T-cell (primary cell): ENCODE measurements around the gene ACKR2. TPM values are rescaled to one million over a fixed set of nuclear protein-coding genes. Genes with fewer than 3 reads are reported as not detected.

Experiments used
- ATAC-seq, 4 experiments: fragments of 200-7000 bp in 3 of 4; fragments of 150-1000 bp in 1 of 4; cut with Tn5 transposase; replicated peaks in 1 of 4; 1 replicate in 3 of 4; 2 replicates in 1 of 4; pipeline ENCODE4 v1.10.0; 2021; ENCODE audit warnings: moderate library complexity in 3 of 4, mild to moderate bottlenecking in 2 of 4, moderate number of reproducible peaks in 1 of 4
- CTCF ChIA-PET, 2 donors: fragments of 300-600 bp; sonication (Branson Sonifier 250); formaldehyde crosslinking; loops; one replicate each; lab custom pipeline; 2022; ENCODE audit warnings: antibody characterized with exemption in 2 of 2; lab: Charles Lee
- POLR2A ChIA-PET, 2 donors: fragments of 300-600 bp; sonication (Branson Sonifier 250); formaldehyde crosslinking; loops; one replicate each; lab custom pipeline; 2022; ENCODE audit warnings: antibody characterized with exemption in 2 of 2; lab: Charles Lee
- DNase-seq, 35 experiments: peaks; one replicate each; pipeline versions ENCODE4 v3.0.0 to v3.0.0-alpha.2; 2013 to 2023
- H3K27ac ChIP-seq: one replicate; pipeline ENCODE4 v1.5.1; 2013; ENCODE audit warnings: low read length
- H3K27me3 ChIP-seq, 2 experiments: replicated peaks in 1 of 2; 1 replicate in 1 of 2; 2 replicates in 1 of 2; pipeline versions ENCODE4 v1.6.1 to v1.7.0; 2013; ENCODE audit warnings: low read length in 1 of 2, mixed read lengths in 1 of 2; ENCODE audit not compliant: control insufficient read depth in 2 of 2, insufficient read depth in 2 of 2; ENCODE audit errors: extremely low read depth in 1 of 2
- H3K36me3 ChIP-seq, 2 donors: 1 replicate in 1 of 2; 2 replicates in 1 of 2; pipeline versions ENCODE4 v1.6.1 to v1.7.0; 2013; ENCODE audit warnings: low read length in 1 of 2; ENCODE audit not compliant: control insufficient read depth in 2 of 2, insufficient read depth in 1 of 2; ENCODE audit errors: extremely low read depth in 1 of 2
- H3K4me1 ChIP-seq, 2 experiments: 1 replicate in 1 of 2; 2 replicates in 1 of 2; pipeline versions ENCODE4 v1.6.1 to v1.7.0; 2013; ENCODE audit warnings: low read length in 2 of 2, mixed read lengths in 1 of 2; ENCODE audit not compliant: insufficient read depth in 2 of 2, control insufficient read depth in 1 of 2; ENCODE audit errors: extremely low read depth in 1 of 2
- H3K4me3 ChIP-seq, 2 donors: 1 replicate in 1 of 2; 2 replicates in 1 of 2; pipeline versions ENCODE4 v1.5.1 to v1.7.0; 2013; ENCODE audit warnings: mild to moderate bottlenecking in 2 of 2, low read length in 1 of 2, moderate library complexity in 1 of 2; ENCODE audit not compliant: control insufficient read depth in 1 of 2; ENCODE audit errors: extremely low read depth in 1 of 2
- H3K9me3 ChIP-seq: 2 replicates; pipeline ENCODE4 v1.7.0; 2013
- H3K27ac Mint-ChIP-seq, 2 donors: one replicate each; pipeline ENCODE4 v1.8.0; 2020 to 2021; ENCODE audit warnings: mild to moderate bottlenecking in 2 of 2, mixed read lengths in 2 of 2
- H3K27me3 Mint-ChIP-seq, 2 donors: one replicate each; pipeline ENCODE4 v1.8.0; 2021 to 2022; ENCODE audit warnings: mixed read lengths in 2 of 2
- H3K36me3 Mint-ChIP-seq: one replicate; pipeline ENCODE4 v1.8.0; 2021; ENCODE audit warnings: mixed read lengths
- H3K4me1 Mint-ChIP-seq, 3 donors: one replicate each; pipeline ENCODE4 v1.8.0; 2020 to 2022; ENCODE audit warnings: mixed read lengths in 3 of 3, mild to moderate bottlenecking in 1 of 3
- H3K4me3 Mint-ChIP-seq, 3 donors: one replicate each; pipeline ENCODE4 v1.8.0; 2020 to 2022; ENCODE audit warnings: mild to moderate bottlenecking in 3 of 3, mixed read lengths in 3 of 3, moderate library complexity in 3 of 3
- H3K9me3 Mint-ChIP-seq, 3 donors: one replicate each; pipeline ENCODE4 v1.8.0; 2020 to 2022; ENCODE audit warnings: mixed read lengths in 3 of 3
- WGBS: methylation state at CpG from one replicate; pipeline ENCODE4 v1.1.5; 2013; ENCODE audit warnings: missing lambda C conversion rate; ENCODE audit not compliant: insufficient coverage; 5-methylcytosine and 5-hydroxymethylcytosine counted together
- total RNA-seq, 35 experiments: library from RNA in 6 of 35; stranded (reverse) in 6 of 35; fragments of 120-200 nt in 1 of 35; gene quantifications; one replicate each; pipeline versions ENCODE4 v1.2.1 to v1.2.4 and lab custom pipeline; 2013 to 2026

The ACKR2 gene
- total RNA-seq, 5 donors from 2014 or later (not counting 1 experiment from before 2014, with no cell fraction given) = 0.20 to 1.2 (median 0.80) TPM; not detected in 1

DNA sequence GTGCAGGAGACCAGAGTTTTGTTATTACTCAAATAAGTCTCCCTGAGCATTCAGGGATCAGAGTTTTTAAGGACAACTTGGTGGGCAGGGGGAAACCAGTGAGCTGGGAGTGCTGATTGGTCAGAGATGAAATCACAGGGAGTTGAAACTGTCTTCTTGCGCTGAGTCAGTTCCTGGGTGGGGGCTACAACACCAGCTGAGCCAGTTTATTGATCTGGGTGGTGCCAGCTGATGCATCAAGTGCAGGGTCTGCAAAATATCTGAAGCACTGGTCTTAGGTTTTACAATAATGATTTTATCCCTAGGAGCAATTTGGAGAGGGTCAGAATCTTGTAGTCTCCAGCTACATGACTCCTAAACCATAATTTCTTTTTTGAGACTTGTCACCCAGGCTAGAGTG lies 82.9 kb downstream of the ACKR2 start:
- H3K9me3 Mint-ChIP-seq = no peaks in the 10 kb centered on the region
- WGBS = 50% methylated on average over 1 of the region's 1 CpG
- no peak for ATAC-seq
- Histone ChIP-seq H3K27me3 (peaks cover 0 to 4% of the 10 kb centered on the region in 2 experiments), H3K27ac (no peak overlapping the region), H3K4me3 (no peak overlapping the region), H3K36me3 (no peaks in the 10 kb centered on the region), H3K9me3 (no peaks in the 10 kb centered on the region), H3K4me1 (no peaks in the 10 kb centered on the region)
- ChIA-PET POLR2A (no interaction called here), CTCF (no interaction called here)
- H3K27me3 Mint-ChIP-seq = peaks cover 11 to 21% of the 10 kb centered on the region in 2 donors
- H3K4me3 Mint-ChIP-seq = no peak overlapping the region
- DNase-seq = no peak
- H3K4me1 Mint-ChIP-seq = no peaks in the 10 kb centered on the region
- no peaks in the 10 kb centered on the region for H3K36me3 Mint-ChIP-seq
- H3K27ac Mint-ChIP-seq = no peak overlapping the region

DNA sequence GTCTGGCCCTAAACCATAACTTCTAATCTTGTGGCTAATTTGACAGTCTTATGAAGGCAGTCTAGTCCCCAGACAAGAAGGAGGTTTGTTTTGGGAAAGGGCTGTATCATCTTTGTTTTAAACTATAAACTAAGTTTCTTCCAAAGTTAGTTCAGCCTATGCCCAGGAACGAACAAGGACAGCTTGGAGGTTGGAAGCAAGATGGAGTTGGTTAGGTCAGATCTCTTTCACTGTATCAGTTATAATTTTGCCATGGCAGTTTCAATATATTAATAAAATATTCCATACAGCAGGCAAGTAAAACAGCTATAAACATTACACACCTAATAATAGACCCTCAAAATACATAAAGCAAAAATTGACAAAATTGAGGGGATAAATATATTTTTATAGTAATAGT lies 83.6 kb downstream of the ACKR2 start:
- Histone ChIP-seq H3K27me3 (peaks cover 0 to 4% of the 10 kb centered on the region in 2 experiments), H3K4me1 (no peaks in the 10 kb centered on the region), H3K4me3 (no peak overlapping the region), H3K36me3 (no peaks in the 10 kb centered on the region), H3K27ac (no peak overlapping the region), H3K9me3 (no peaks in the 10 kb centered on the region)
- no CpG with 5 or more reads among the region's 1 CpG for WGBS
- Mint-ChIP-seq H3K9me3 (no peaks in the 10 kb centered on the region), H3K36me3 (no peaks in the 10 kb centered on the region), H3K27ac (no peak overlapping the region), H3K4me3 (no peak overlapping the region), H3K27me3 (peaks cover 7 to 18% of the 10 kb centered on the region in 2 donors), H3K4me1 (no peaks in the 10 kb centered on the region)
- ChIA-PET POLR2A (no interaction called here), CTCF (interaction anchor here in 1 of 2 donors (1.4 kb wide), 1 partner anchor 13 kb away, joined by 3 read pairs; no protein-coding TSS in a partner anchor)
- DNase-seq (no peak), ATAC-seq (no peak)

DNA sequence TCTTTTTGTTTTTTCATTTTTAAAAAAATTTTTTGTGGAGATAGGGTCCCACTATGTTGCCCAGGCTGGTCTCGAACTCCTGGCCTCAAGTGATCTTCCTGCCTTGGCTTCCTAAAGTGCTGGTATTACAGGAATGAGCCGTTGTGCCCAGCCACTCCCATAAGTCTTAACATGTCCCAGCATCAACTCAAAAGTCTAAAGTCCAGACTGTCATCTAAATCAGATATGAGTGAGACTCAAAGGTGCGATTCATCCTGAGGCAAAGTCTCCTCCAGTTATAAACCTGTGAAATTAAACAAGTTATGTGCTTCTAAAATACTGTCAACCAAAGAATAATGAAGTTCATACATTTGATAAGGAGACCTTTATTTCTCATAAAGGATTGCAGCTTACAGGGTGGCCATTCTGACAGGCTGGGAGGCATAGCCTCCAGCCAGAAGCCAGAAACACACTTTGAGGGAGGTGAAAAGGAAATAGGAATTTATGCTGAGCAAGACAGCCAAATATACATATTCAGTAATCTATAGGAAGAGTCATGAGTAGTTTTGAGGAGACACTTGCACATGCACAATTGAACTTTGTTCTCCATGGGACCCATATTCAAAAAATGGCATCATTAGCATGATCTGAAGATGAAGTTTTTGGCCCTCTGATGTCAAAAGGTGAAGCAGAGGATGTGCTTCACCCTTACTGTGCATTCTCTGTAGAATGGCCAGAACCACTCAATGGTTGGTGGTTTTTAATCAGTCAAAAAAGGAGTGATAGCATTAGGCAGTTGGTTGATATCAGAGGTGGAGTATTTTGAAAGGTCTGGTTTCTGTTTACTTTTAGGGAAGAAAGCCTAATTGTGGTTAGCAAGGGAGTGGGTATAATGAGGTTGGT lies 85.7 kb downstream of the ACKR2 start:
- Histone ChIP-seq H3K9me3 (no peaks in the 10 kb centered on the region), H3K36me3 (no peaks in the 10 kb centered on the region), H3K27me3 (peaks cover 0 to 4% of the 10 kb centered on the region in 2 experiments), H3K4me3 (no peak overlapping the region), H3K27ac (no peak overlapping the region), H3K4me1 (no peaks in the 10 kb centered on the region)
- CTCF ChIA-PET = no interaction called here
- Mint-ChIP-seq H3K4me3 (no peak overlapping the region), H3K27me3 (peaks cover 2 to 5% of the 10 kb centered on the region in 2 donors), H3K27ac (no peak overlapping the region), H3K4me1 (no peaks in the 10 kb centered on the region), H3K36me3 (no peaks in the 10 kb centered on the region), H3K9me3 (no peaks in the 10 kb centered on the region)
- POLR2A ChIA-PET = interaction anchor here in 1 of 2 donors (0.7 kb wide), 1 partner anchor 166 kb away, joined by 5 read pairs; no protein-coding TSS in a partner anchor
- DNase-seq = no peak
- 100% methylated on average over 1 of the region's 3 CpGs for WGBS
- ATAC-seq = no peak

DNA sequence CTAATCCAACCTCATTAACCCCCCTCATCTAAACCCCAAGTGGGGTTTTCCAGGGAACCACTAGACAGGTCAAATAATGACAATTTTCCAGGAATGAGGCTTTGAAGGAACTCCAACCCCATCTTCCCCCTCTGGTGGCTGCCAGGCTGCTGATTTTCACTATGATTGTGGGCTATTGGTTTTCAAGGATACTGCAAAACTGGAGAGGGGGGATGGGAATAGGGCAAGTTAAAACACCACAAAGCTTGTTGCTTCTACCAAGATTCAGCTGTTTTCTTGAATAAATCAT lies 86.3 kb downstream of the ACKR2 start:
- H3K9me3 Mint-ChIP-seq = no peaks in the 10 kb centered on the region
- no peaks in the 10 kb centered on the region for H3K36me3 ChIP-seq
- no peak for DNase-seq
- no peak for ATAC-seq
- ChIA-PET POLR2A (no interaction called here), CTCF (no interaction called here)
- no peak overlapping the region for H3K27ac Mint-ChIP-seq
- H3K4me1 Mint-ChIP-seq = no peaks in the 10 kb centered on the region
- no peak overlapping the region for H3K4me3 ChIP-seq
- peaks cover 0 to 5% of the 10 kb centered on the region in 2 donors for H3K27me3 Mint-ChIP-seq
- no peaks in the 10 kb centered on the region for H3K36me3 Mint-ChIP-seq
- no peak overlapping the region for H3K27ac ChIP-seq
- no peaks in the 10 kb centered on the region for H3K4me1 ChIP-seq
- peaks cover 0 to 4% of the 10 kb centered on the region in 2 experiments for H3K27me3 ChIP-seq
- no peak overlapping the region for H3K4me3 Mint-ChIP-seq
- H3K9me3 ChIP-seq = no peaks in the 10 kb centered on the region

DNA sequence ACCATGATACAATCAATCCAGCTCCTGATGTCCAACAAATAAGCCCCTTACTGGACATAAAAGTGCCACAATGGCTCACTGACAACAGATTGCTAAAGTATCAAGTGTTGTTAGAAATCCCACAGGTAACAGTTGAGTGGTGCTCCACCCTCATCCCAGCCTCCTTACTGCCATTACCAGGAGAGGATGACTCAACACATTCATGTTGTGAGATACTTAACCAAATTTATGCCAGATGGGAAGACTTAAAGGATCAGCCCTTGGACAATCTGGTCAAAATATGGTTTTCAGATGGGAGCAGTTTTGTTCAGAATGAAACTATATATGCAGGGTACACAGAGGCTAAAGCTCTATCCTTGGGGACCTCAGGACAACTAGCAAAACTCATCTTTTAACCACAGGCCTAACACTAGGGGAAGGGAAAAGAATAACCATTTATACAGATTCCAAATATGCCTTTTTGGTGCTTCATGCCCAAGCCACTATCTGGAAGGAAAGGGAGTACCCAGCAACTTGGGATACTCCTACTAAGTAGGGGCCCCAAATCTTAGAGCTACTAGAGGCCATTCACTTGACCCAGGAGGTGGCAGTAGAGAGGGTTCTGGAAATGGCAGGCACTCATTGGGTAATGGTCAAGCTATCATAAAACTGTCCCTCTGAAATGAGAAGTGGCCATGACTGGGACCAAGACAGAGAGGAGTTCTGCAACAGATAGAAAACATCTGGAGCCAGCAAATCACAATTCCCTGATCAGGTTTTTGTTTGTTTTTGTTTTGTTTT lies 89.8 kb downstream of the ACKR2 start:
- Mint-ChIP-seq H3K27me3 (peaks cover under 1 to 3% of the 10 kb centered on the region in 2 donors), H3K27ac (no peak overlapping the region), H3K36me3 (peaks cover 3% of the 10 kb centered on the region), H3K4me1 (no peaks in the 10 kb centered on the region), H3K4me3 (no peak overlapping the region), H3K9me3 (peaks cover 4 to 7% (median 4%) of the 10 kb centered on the region in 3 donors)
- ATAC-seq (no peak), DNase-seq (no peak)
- CTCF ChIA-PET = no interaction called here
- Histone ChIP-seq H3K4me1 (no peaks in the 10 kb centered on the region), H3K9me3 (no peaks in the 10 kb centered on the region), H3K36me3 (no peaks in the 10 kb centered on the region), H3K4me3 (no peak overlapping the region), H3K27me3 (no peaks in the 10 kb centered on the region), H3K27ac (no peak overlapping the region)
- POLR2A ChIA-PET = interaction anchor here in 1 of 2 donors (0.6 kb wide), 1 partner anchor 112 kb away, joined by 3 read pairs; no protein-coding TSS in a partner anchor

DNA sequence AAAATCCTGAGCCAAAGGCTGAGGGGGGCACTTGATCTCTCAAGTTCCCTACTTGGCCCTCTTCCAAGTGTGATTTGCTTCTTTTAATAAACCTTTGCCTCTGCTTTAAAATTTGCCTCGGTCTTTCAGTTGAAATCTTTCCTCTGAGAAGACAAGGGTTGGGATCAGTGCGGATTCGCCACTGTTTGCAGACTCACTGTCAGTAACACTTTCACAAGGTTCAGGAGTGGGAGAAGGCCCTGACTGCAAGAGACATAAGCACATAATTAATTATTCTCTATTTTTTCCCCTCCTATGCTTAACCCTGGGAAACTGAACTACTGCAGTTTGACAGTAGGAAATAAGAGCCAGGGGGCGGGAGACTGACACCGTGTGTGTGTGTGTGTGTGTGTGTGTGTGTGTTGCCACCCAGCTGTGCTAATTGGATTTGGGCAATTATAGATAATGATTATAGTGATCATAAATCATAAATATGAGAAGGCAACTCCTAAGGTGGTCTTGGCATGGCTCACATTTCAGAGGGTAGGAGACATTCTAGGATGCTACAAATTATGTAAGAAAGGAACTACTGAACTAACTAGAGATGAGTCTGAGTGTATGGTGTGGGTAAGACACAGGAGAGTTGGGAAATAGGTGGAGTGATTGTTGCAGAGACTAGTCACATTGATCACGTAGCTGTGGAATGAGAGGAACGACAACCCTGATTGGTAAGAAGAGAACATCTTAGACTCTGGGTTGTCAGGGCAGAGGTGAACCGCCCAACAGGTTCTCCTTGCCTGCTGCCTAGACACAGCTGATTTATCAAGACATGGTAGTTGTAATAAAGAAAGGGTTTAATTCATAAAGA lies 91.2 kb downstream of the ACKR2 start:
- no peaks in the 10 kb centered on the region for H3K36me3 ChIP-seq
- POLR2A ChIA-PET = no interaction called here
- no peak overlapping the region for H3K27ac ChIP-seq
- DNase-seq (no peak), ATAC-seq (no peak)
- H3K27me3 ChIP-seq = peaks cover 0 to 2% of the 10 kb centered on the region in 2 experiments
- peaks cover 4 to 14% (median 8%) of the 10 kb centered on the region in 3 donors for H3K9me3 Mint-ChIP-seq
- CTCF ChIA-PET = no interaction called here
- H3K4me1 ChIP-seq = peaks cover 0 to 2% of the 10 kb centered on the region in 2 experiments
- no peak overlapping the region for H3K4me3 Mint-ChIP-seq
- peaks cover 6% of the 10 kb centered on the region for H3K36me3 Mint-ChIP-seq
- peaks cover under 1 to 1% (median under 1%) of the 10 kb centered on the region in 3 donors for H3K4me1 Mint-ChIP-seq
- H3K27ac Mint-ChIP-seq = no peak overlapping the region
- H3K9me3 ChIP-seq = no peaks in the 10 kb centered on the region
- 87% methylated on average over 5 of the region's 8 CpGs for WGBS
- peaks cover 12 to 17% of the 10 kb centered on the region in 2 donors for H3K27me3 Mint-ChIP-seq
- H3K4me3 ChIP-seq = no peak overlapping the region
